ENCODE measurements around the gene RNU5B-1. TPM values are rescaled to one million over a fixed set of nuclear protein-coding genes. Genes with fewer than 3 reads are reported as not detected.

Gene RNU5B-1
- total and polyA plus RNA-seq, 2 of the 8 experiments (the other 6 are each of a cell fraction or from before 2014, with no cell fraction given) = not detected

GRCh38 chr15:65309882-65310418, 5.5 kb downstream of the RNU5B-1 start:
- H3K27ac ChIP-seq (ENCODE audit: low read depth, low read length) = no peak overlapping the region
- POLR2A ChIA-PET (ENCODE audit: partially characterized antibody) = interaction anchor here (0.6 to 3.2 kb wide), 8 partner anchors 9 to 99 kb away, joined by 3 to 19 read pairs (median 4); no protein-coding TSS in a partner anchor
- FAIRE-seq = no peak
- TF ChIP-seq RNF2 (IDR thresholded peaks at IDR 0.05; ENCODE audit: borderline replicate concordance, low read depth, low read length, missing control alignments, poor library complexity, severe bottlenecking) = no peak
- TF ChIP-seq TEAD4 (IDR thresholded peaks at IDR 0.05; ENCODE audit: low read depth, low read length) = no peak
- no peak for TF ChIP-seq RFX5 (IDR thresholded peaks at IDR 0.05; ENCODE audit: borderline replicate concordance, low read depth, low read length)
- no peak for TF ChIP-seq SIRT6 (IDR thresholded peaks at IDR 0.05; ENCODE audit: low read length)
- no peak for TF ChIP-seq GABPA (IDR thresholded peaks at IDR 0.05; ENCODE audit: borderline replicate concordance, insufficient read depth, low read length)
- TF ChIP-seq RXRA (IDR thresholded peaks at IDR 0.05; ENCODE audit: insufficient read depth, low read depth, low read length) = no peak
- TF ChIP-seq EP300 (IDR thresholded peaks at IDR 0.05; ENCODE audit: borderline replicate concordance in 1 of 2, low read depth in 2 of 2, low read length in 2 of 2) = no peak
- no peak for TF ChIP-seq TAF7 (optimal IDR thresholded peaks at IDR 0.05; ENCODE audit: borderline replicate concordance, low read depth, low read length)
- no peak for TF ChIP-seq NANOG (IDR thresholded peaks at IDR 0.05; ENCODE audit: insufficient read depth, low read depth, low read length, poor library complexity, severe bottlenecking)
- TF ChIP-seq, protein P1, sequence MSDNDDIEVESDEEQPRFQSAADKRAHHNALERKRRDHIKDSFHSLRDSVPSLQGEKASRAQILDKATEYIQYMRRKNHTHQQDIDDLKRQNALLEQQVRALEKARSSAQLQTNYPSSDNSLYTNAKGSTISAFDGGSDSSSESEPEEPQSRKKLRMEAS (IDR thresholded peaks at IDR 0.05) = no peak

More at GRCh38 chr15:65309882-65310418, 5.5 kb downstream of the RNU5B-1 start:
- CTCF ChIA-PET (ENCODE audit: partially characterized antibody) = interaction anchor here (0.7 to 2.3 kb wide), 11 partner anchors 9 to 90 kb away, joined by 3 to 8 read pairs (median 4); no protein-coding TSS in a partner anchor
- H4K20me1 ChIP-seq (replicated peaks in 1 of 2; ENCODE audit: control insufficient read depth in 1 of 2, insufficient read depth in 2 of 2, low read length in 2 of 2) = no peaks in the 10 kb centered on the region
- H3K4me1 ChIP-seq (replicated peaks in 1 of 4; ENCODE audit: control insufficient read depth in 3 of 4, insufficient read depth in 4 of 4, low read length in 3 of 4) = peaks cover 0 to 3% (median 0%) of the 10 kb centered on the region in 4 experiments; a peak in 2 of 7 replicates
- WGBS, 2 experiments (ENCODE audit: extremely low coverage in 1 of 2, insufficient coverage in 1 of 2, insufficient read length in 1 of 2, insufficient replicate concordance in 2 of 2, low coverage in 1 of 2, low lambda C conversion rate in 2 of 2, missing lambda C conversion rate in 1 of 2) = 89% methylated on average over 12 of the region's 12 CpGs; no CpG with 5 or more reads in 1 of the 2 experiments
- no peak overlapping the region for H3K4ac ChIP-seq (replicated peaks; ENCODE audit: insufficient read length, low read depth, low read length)
- no peaks in the 10 kb centered on the region for H3K27me3 ChIP-seq (replicated peaks in 1 of 4; ENCODE audit: control insufficient read depth in 3 of 4, extremely low read depth in 1 of 4, insufficient read depth in 3 of 4, low read length in 3 of 4)
- no peak overlapping the region for H2BK15ac ChIP-seq (ENCODE audit: low read length)
- H4K8ac ChIP-seq (ENCODE audit: extremely low read depth, insufficient read depth, low read length) = peak overlapping the region; percentile 43; the same call in 1 of the 2 replicates
- no peak overlapping the region for H3K23ac ChIP-seq (ENCODE audit: insufficient read length)
- H2AK5ac ChIP-seq (ENCODE audit: low read depth, low read length) = no peak overlapping the region
- H3K14ac ChIP-seq (ENCODE audit: insufficient read length) = no peak overlapping the region
- no peak overlapping the region for H3K4me3 ChIP-seq (ENCODE audit: extremely low read depth in 1 of 4, insufficient read depth in 2 of 4, low read depth in 3 of 4, low read length in 4 of 4)
- no peak overlapping the region for H3K9ac ChIP-seq (replicated peaks in 1 of 4; ENCODE audit: extremely low read depth in 1 of 4, low read depth in 3 of 4, low read length in 3 of 4)
- H2BK120ac ChIP-seq (replicated peaks; ENCODE audit: low read depth, low read length) = no peak overlapping the region
- 0 out of 2 replicates have a peak overlapping the region, but pooled peaks have one; percentile 39 for H2BK12ac ChIP-seq (ENCODE audit: low read depth, low read length)
- DNase-seq (ENCODE audit: low read depth in 1 of 2, low spot score in 2 of 2) = no peak
- no peaks in the 10 kb centered on the region for H3K79me1 ChIP-seq (ENCODE audit: low read depth, low read length)
- no peak overlapping the region for H3K56ac ChIP-seq (replicated peaks; ENCODE audit: insufficient read length, low read depth, low read length)
- H3K18ac ChIP-seq (ENCODE audit: extremely low read depth, low read length) = no peak overlapping the region; the same call in 1 of the 2 replicates
- H4K91ac ChIP-seq (replicated peaks; ENCODE audit: insufficient read length, low read length) = no peak overlapping the region
- H2BK20ac ChIP-seq (ENCODE audit: low read length) = no peak overlapping the region
- H2BK5ac ChIP-seq (ENCODE audit: low read depth, low read length) = no peak overlapping the region
- H3K23me2 ChIP-seq (ENCODE audit: low read depth, low read length) = no peaks in the 10 kb centered on the region
- H3K36me3 ChIP-seq (ENCODE audit: control insufficient read depth in 2 of 4, insufficient read depth in 4 of 4, low read length in 3 of 4) = no peaks in the 10 kb centered on the region
- no peaks in the 10 kb centered on the region for H3K9me3 ChIP-seq (ENCODE audit: insufficient read depth in 2 of 2, low read depth in 1 of 2, low read length in 1 of 2)
- H4K5ac ChIP-seq (ENCODE audit: insufficient read length, low read depth, low read length) = no peak overlapping the region
- H3K79me2 ChIP-seq (ENCODE audit: control insufficient read depth in 1 of 2, insufficient read depth in 2 of 2, low read length in 2 of 2) = no peaks in the 10 kb centered on the region
- no peak overlapping the region for H3K4me2 ChIP-seq (ENCODE audit: insufficient read depth in 1 of 2, low read depth in 2 of 2, low read length in 2 of 2)
- H2AFZ ChIP-seq (ENCODE audit: low read length) = peak overlapping the region; percentile 88; the same call in 1 of the 2 replicates
